Stimulated activated naive B cell treated with anti-CD40 and anti-IgM and Interleukin-4, amounts not matched to agents 10 μg/mL and 1 μg/mL and 100 μg/mL, for 72 hours (primary cell): ENCODE measurements around the gene CUL3.

ENCODE experiments used
- ATAC-seq, 2 donors: fragments of 150-1000 bp; cut with Tn5 transposase; replicated peaks; 2 replicates each; pipeline ENCODE4 v1.10.0; 2021; ENCODE audit warnings: moderate library complexity in 1 of 2
- DNase-seq: peaks from one replicate; pipeline ENCODE4 v3.0.0; 2021
- H3K27ac Mint-ChIP-seq: one replicate; pipeline ENCODE4 v1.8.0; 2022; ENCODE audit warnings: mild to moderate bottlenecking, mixed read lengths
- H3K27me3 Mint-ChIP-seq, 2 donors: one replicate each; pipeline ENCODE4 v1.8.0; 2022; ENCODE audit warnings: mixed read lengths in 2 of 2
- H3K36me3 Mint-ChIP-seq, 2 donors: one replicate each; pipeline ENCODE4 v1.8.0; 2022; ENCODE audit warnings: mixed read lengths in 2 of 2, mild to moderate bottlenecking in 1 of 2
- H3K4me1 Mint-ChIP-seq, 2 donors: one replicate each; pipeline ENCODE4 v1.8.0; 2022; ENCODE audit warnings: mixed read lengths in 2 of 2, mild to moderate bottlenecking in 1 of 2
- H3K4me3 Mint-ChIP-seq, 2 donors: one replicate each; pipeline ENCODE4 v1.8.0; 2022; ENCODE audit warnings: mild to moderate bottlenecking in 2 of 2, mixed read lengths in 2 of 2, moderate library complexity in 1 of 2
- H3K9me3 Mint-ChIP-seq, 2 donors: one replicate each; pipeline ENCODE4 v1.8.0; 2022; ENCODE audit warnings: mixed read lengths in 2 of 2, mild to moderate bottlenecking in 1 of 2

The CUL3 gene

GRCh38 chr2:224570328-224570993, 14.7 kb downstream of the CUL3 start:
- Mint-ChIP-seq H3K4me3 (peak overlapping the region in 1 of 2 donors; percentile 9), H3K27ac (no peak overlapping the region), H3K4me1 (peaks cover 36 to 58% of the 10 kb centered on the region in 2 donors), H3K9me3 (peaks cover 3 to 6% of the 10 kb centered on the region in 2 donors), H3K36me3 (peaks cover 21 to 41% of the 10 kb centered on the region in 2 donors), H3K27me3 (no peaks in the 10 kb centered on the region)
- DNase-seq: no peak
- peak in 1 of 2 donors; percentile 39 for ATAC-seq

GRCh38 chr2:224569654-224570053, 15.5 kb downstream of the CUL3 start:
- ATAC-seq (no peak), DNase-seq (no peak)
- H3K4me3 Mint-ChIP-seq: no peak overlapping the region
- no peaks in the 10 kb centered on the region for H3K27me3 Mint-ChIP-seq
- peaks cover 36 to 58% of the 10 kb centered on the region in 2 donors for H3K4me1 Mint-ChIP-seq
- H3K9me3 Mint-ChIP-seq: peaks cover 4 to 6% of the 10 kb centered on the region in 2 donors
- no peak overlapping the region for H3K27ac Mint-ChIP-seq
- peaks cover 17 to 41% of the 10 kb centered on the region in 2 donors for H3K36me3 Mint-ChIP-seq

- Mint-ChIP-seq H3K9me3 (peaks cover 5 to 6% of the 10 kb centered on the region in 2 donors), H3K4me3 (no peak overlapping the region), H3K27me3 (no peaks in the 10 kb centered on the region), H3K27ac (peak overlapping the region; percentile 60), H3K36me3 (peaks cover 19 to 42% of the 10 kb centered on the region in 2 donors), H3K4me1 (peaks cover 42 to 55% of the 10 kb centered on the region in 2 donors)
- DNase-seq (no peak), ATAC-seq (no peak)
Observed at GRCh38 chr2:224565452-224566035, 19.6 kb downstream of the CUL3 start.

GRCh38 chr2:224563537-224563936, 21.6 kb downstream of the CUL3 start:
- no peak for ATAC-seq
- H3K27ac Mint-ChIP-seq: no peak overlapping the region
- no peaks in the 10 kb centered on the region for H3K27me3 Mint-ChIP-seq
- no peak overlapping the region for H3K4me3 Mint-ChIP-seq
- H3K36me3 Mint-ChIP-seq: peaks cover 16 to 36% of the 10 kb centered on the region in 2 donors
- DNase-seq: no peak
- H3K9me3 Mint-ChIP-seq: peaks cover 5 to 6% of the 10 kb centered on the region in 2 donors
- H3K4me1 Mint-ChIP-seq: peaks cover 36 to 48% of the 10 kb centered on the region in 2 donors

GRCh38 chr2:224562831-224563230, 22.3 kb downstream of the CUL3 start:
- peaks cover 18 to 40% of the 10 kb centered on the region in 2 donors for H3K36me3 Mint-ChIP-seq
- no peak overlapping the region for H3K27ac Mint-ChIP-seq
- no peak for ATAC-seq
- H3K9me3 Mint-ChIP-seq: peaks cover 3 to 4% of the 10 kb centered on the region in 2 donors
- H3K4me3 Mint-ChIP-seq: no peak overlapping the region
- no peak for DNase-seq
- H3K27me3 Mint-ChIP-seq: no peaks in the 10 kb centered on the region
- H3K4me1 Mint-ChIP-seq: peaks cover 40 to 51% of the 10 kb centered on the region in 2 donors

GRCh38 chr2:224561234-224562005, 23.7 kb downstream of the CUL3 start:
- ATAC-seq (peak; percentile 91 to 94), DNase-seq (no peak)
- H3K4me1 Mint-ChIP-seq: peaks cover 35 to 49% of the 10 kb centered on the region in 2 donors
- H3K27me3 Mint-ChIP-seq: no peaks in the 10 kb centered on the region
- H3K36me3 Mint-ChIP-seq: peaks cover 16 to 26% of the 10 kb centered on the region in 2 donors
- no peak overlapping the region for H3K27ac Mint-ChIP-seq
- peak overlapping the region in 1 of 2 donors; percentile 55 for H3K4me3 Mint-ChIP-seq
- H3K9me3 Mint-ChIP-seq: peaks cover 0 to 2% of the 10 kb centered on the region in 2 donors

GRCh38 chr2:224560549-224560948, 24.6 kb downstream of the CUL3 start:
- ATAC-seq: no peak
- peaks cover 15 to 22% of the 10 kb centered on the region in 2 donors for H3K36me3 Mint-ChIP-seq
- no peak for DNase-seq
- H3K4me1 Mint-ChIP-seq: peaks cover 34 to 51% of the 10 kb centered on the region in 2 donors
- H3K9me3 Mint-ChIP-seq: peaks cover 0 to 2% of the 10 kb centered on the region in 2 donors
- no peak overlapping the region for H3K27ac Mint-ChIP-seq
- no peaks in the 10 kb centered on the region for H3K27me3 Mint-ChIP-seq
- no peak overlapping the region for H3K4me3 Mint-ChIP-seq

- Mint-ChIP-seq H3K27ac (no peak overlapping the region), H3K36me3 (peaks cover 18 to 24% of the 10 kb centered on the region in 2 donors), H3K9me3 (no peaks in the 10 kb centered on the region), H3K4me3 (no peak overlapping the region), H3K27me3 (no peaks in the 10 kb centered on the region), H3K4me1 (peaks cover 25 to 43% of the 10 kb centered on the region in 2 donors)
- no peak for DNase-seq
- ATAC-seq: no peak
Observed at GRCh38 chr2:224557610-224558009, 27.6 kb downstream of the CUL3 start.

- Mint-ChIP-seq H3K27me3 (no peaks in the 10 kb centered on the region), H3K27ac (peak overlapping the region; percentile 38), H3K4me3 (no peak overlapping the region), H3K9me3 (no peaks in the 10 kb centered on the region), H3K4me1 (peaks cover 21 to 42% of the 10 kb centered on the region in 2 donors), H3K36me3 (peaks cover 22 to 25% of the 10 kb centered on the region in 2 donors)
- ATAC-seq (no peak), DNase-seq (no peak)
Observed at GRCh38 chr2:224556381-224556780, 28.8 kb downstream of the CUL3 start.

GRCh38 chr2:224555823-224556366, 29.3 kb downstream of the CUL3 start:
- Mint-ChIP-seq H3K4me3 (no peak overlapping the region), H3K4me1 (peaks cover 21 to 45% of the 10 kb centered on the region in 2 donors), H3K36me3 (peaks cover 23 to 26% of the 10 kb centered on the region in 2 donors), H3K27me3 (no peaks in the 10 kb centered on the region), H3K9me3 (no peaks in the 10 kb centered on the region), H3K27ac (peak overlapping the region; percentile 38)
- ATAC-seq (peak in 1 of 2 donors; percentile 22), DNase-seq (no peak)

- ATAC-seq (no peak), DNase-seq (no peak)
- H3K4me3 Mint-ChIP-seq: no peak overlapping the region
- H3K27me3 Mint-ChIP-seq: no peaks in the 10 kb centered on the region
- no peak overlapping the region for H3K27ac Mint-ChIP-seq
- H3K4me1 Mint-ChIP-seq: peaks cover 19 to 42% of the 10 kb centered on the region in 2 donors
- peaks cover 29 to 30% of the 10 kb centered on the region in 2 donors for H3K36me3 Mint-ChIP-seq
- no peaks in the 10 kb centered on the region for H3K9me3 Mint-ChIP-seq
Observed at GRCh38 chr2:224552771-224553170, 32.4 kb downstream of the CUL3 start.

GRCh38 chr2:224551693-224552092, 33.5 kb downstream of the CUL3 start:
- Mint-ChIP-seq H3K27me3 (no peaks in the 10 kb centered on the region), H3K4me1 (peaks cover 27 to 50% of the 10 kb centered on the region in 2 donors), H3K27ac (no peak overlapping the region), H3K4me3 (no peak overlapping the region), H3K36me3 (peaks cover 32 to 36% of the 10 kb centered on the region in 2 donors), H3K9me3 (no peaks in the 10 kb centered on the region)
- peak in 1 of 2 donors; percentile 56 for ATAC-seq
- DNase-seq: no peak

- Mint-ChIP-seq H3K27me3 (no peaks in the 10 kb centered on the region), H3K36me3 (peaks cover 24 to 33% of the 10 kb centered on the region in 2 donors), H3K9me3 (no peaks in the 10 kb centered on the region), H3K4me3 (no peak overlapping the region), H3K27ac (peak overlapping the region; percentile 11), H3K4me1 (peaks cover 17 to 27% of the 10 kb centered on the region in 2 donors)
- no peak for ATAC-seq
- no peak for DNase-seq
Observed at GRCh38 chr2:224546926-224547325, 38.2 kb downstream of the CUL3 start.
